ENCODE results near the gene CCNA1. TPM values are rescaled to one million over a fixed set of nuclear protein-coding genes. Genes with fewer than 3 reads are reported as not detected.

The CCNA1 gene
- total RNA-seq, 1 experiment from 2014 or later = 2.7 TPM

GRCh38 chr13:36475468-36475867 is 43.2 kb downstream of the CCNA1 start:
- no peak overlapping the region for H2BK120ac ChIP-seq (ENCODE audit: low read depth, low read length, poor library complexity, severe bottlenecking)

More at GRCh38 chr13:36475468-36475867, 43.2 kb downstream of the CCNA1 start:
- H2BK15ac ChIP-seq (ENCODE audit: low read depth, low read length) = no peak overlapping the region
- Mint-ChIP-seq H3K27ac (no peak overlapping the region), H3K9me3 (peaks cover 39 to 57% of the 10 kb centered on the region in 2 experiments), H3K27me3 (ENCODE audit: low read depth) (no peaks in the 10 kb centered on the region; the same call in 1 of the 2 replicates), H3K4me1 (peaks cover 0 to 6% of the 10 kb centered on the region in 2 experiments; a peak in 1 of 4 replicates), H3K4me3 (no peak overlapping the region), H3K36me3 (ENCODE audit: insufficient read depth in 1 of 3, low read depth in 3 of 3) (peaks cover 6 to 38% (median 23%) of the 10 kb centered on the region in 3 experiments; a peak in 6 of 7 replicates)
- H3K23ac ChIP-seq (ENCODE audit: insufficient read length, low read depth, low read length) = no peak overlapping the region
- no peak overlapping the region for H3K4me2 ChIP-seq (ENCODE audit: insufficient read depth, insufficient read length, low read length)
- no peaks in the 10 kb centered on the region for H4K20me1 ChIP-seq (ENCODE audit: control insufficient read depth, insufficient read depth, insufficient read length)
- H3K56ac ChIP-seq (ENCODE audit: insufficient read length, low read depth, low read length) = no peak overlapping the region
- TF ChIP-seq, protein P1, sequence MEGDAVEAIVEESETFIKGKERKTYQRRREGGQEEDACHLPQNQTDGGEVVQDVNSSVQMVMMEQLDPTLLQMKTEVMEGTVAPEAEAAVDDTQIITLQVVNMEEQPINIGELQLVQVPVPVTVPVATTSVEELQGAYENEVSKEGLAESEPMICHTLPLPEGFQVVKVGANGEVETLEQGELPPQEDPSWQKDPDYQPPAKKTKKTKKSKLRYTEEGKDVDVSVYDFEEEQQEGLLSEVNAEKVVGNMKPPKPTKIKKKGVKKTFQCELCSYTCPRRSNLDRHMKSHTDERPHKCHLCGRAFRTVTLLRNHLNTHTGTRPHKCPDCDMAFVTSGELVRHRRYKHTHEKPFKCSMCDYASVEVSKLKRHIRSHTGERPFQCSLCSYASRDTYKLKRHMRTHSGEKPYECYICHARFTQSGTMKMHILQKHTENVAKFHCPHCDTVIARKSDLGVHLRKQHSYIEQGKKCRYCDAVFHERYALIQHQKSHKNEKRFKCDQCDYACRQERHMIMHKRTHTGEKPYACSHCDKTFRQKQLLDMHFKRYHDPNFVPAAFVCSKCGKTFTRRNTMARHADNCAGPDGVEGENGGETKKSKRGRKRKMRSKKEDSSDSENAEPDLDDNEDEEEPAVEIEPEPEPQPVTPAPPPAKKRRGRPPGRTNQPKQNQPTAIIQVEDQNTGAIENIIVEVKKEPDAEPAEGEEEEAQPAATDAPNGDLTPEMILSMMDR (conservative IDR thresholded peaks at IDR 0.05) = peak; percentile 72
- no peaks in the 10 kb centered on the region for H3K23me2 ChIP-seq (ENCODE audit: insufficient read length, low read depth, low read length, poor library complexity, severe bottlenecking)
- no peak overlapping the region for H2AFZ ChIP-seq (ENCODE audit: low read length)
- 100% methylated on average over 2 of the region's 2 CpGs for WGBS (ENCODE audit: extremely low coverage, insufficient read length, low lambda C conversion rate)
- H3K4ac ChIP-seq (ENCODE audit: low read depth, low read length) = no peak overlapping the region
- DNase-seq = peak; percentile 65
- H2BK20ac ChIP-seq (ENCODE audit: low read depth, low read length, poor library complexity, severe bottlenecking) = no peak overlapping the region
- no peak overlapping the region for H4K5ac ChIP-seq (ENCODE audit: insufficient read length, low read depth, low read length)
- no peak overlapping the region for H2BK5ac ChIP-seq (ENCODE audit: insufficient read length, low read length)
- H3K27ac ChIP-seq (ENCODE audit: insufficient read length, low read depth, low read length) = no peak overlapping the region
- no peaks in the 10 kb centered on the region for H3K79me2 ChIP-seq (ENCODE audit: insufficient read depth, low read length)
- no peaks in the 10 kb centered on the region for H3K9me3 ChIP-seq (ENCODE audit: control insufficient read depth, low read depth, low read length)
- H3T11ph ChIP-seq (ENCODE audit: low read length) = no peak overlapping the region
- no peaks in the 10 kb centered on the region for H3K4me1 ChIP-seq (ENCODE audit: insufficient read depth, low read length)
- no peaks in the 10 kb centered on the region; the same call in 1 of the 2 replicates for H3K27me3 ChIP-seq (ENCODE audit: insufficient read depth, low read length)
- H2BK12ac ChIP-seq (ENCODE audit: insufficient read length, low read depth, low read length) = no peak overlapping the region
- H3K9ac ChIP-seq (ENCODE audit: extremely low read depth, insufficient read length, low read length) = no peak overlapping the region
- no peak overlapping the region for H4K91ac ChIP-seq (ENCODE audit: insufficient read length, low read depth, low read length)
- no peak overlapping the region for H3K18ac ChIP-seq (ENCODE audit: insufficient read length, low read depth, low read length)
- no peak overlapping the region for H2AK5ac ChIP-seq (ENCODE audit: insufficient read length, low read length)
- no peak overlapping the region for H4K8ac ChIP-seq (replicated peaks; ENCODE audit: insufficient read length, low read depth, low read length)
- no peak overlapping the region for H3K14ac ChIP-seq (ENCODE audit: insufficient read depth, low read length)
- no peaks in the 10 kb centered on the region for H3K79me1 ChIP-seq (ENCODE audit: insufficient read depth, low read depth, low read length, poor library complexity, severe bottlenecking)
